ENCODE data around the gene GRIN2C. TPM values are rescaled to one million over a fixed set of nuclear protein-coding genes. Genes with fewer than 3 reads are reported as not detected.

GRIN2C gene
- total and polyA plus RNA-seq, 9 of the 15 experiments (the other 6 are each of a cell fraction or from before 2014, with no cell fraction given), result under 0.01 to 0.33 (median 0.10) TPM; not detected in 2

DNA sequence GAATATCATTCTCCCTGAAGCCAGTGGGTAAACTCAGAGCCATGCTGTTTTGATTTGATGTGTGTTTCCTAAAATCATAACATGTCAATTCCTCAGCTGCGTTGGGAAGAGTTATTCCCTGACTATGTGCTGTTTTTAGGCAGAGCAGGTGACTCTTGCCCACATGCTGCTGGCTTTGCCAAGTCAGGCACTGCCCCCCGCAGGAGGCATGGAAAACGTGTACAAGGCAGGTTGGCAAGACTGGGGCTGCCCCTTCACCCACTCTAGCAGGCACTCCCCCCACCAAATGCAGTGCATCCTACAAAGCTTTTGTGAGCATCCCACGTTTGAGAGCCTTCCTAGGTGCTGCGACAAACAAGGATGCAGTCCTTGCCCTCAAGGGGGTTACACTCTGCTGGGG, 45.2 kb downstream of the GRIN2C start:
- Histone ChIP-seq H3K4me3 (no peak overlapping the region), H3K9ac (ENCODE audit: insufficient read depth in 1 of 2, low read depth in 2 of 2, low read length in 2 of 2) (no peak overlapping the region), H3K9me3 (replicated peaks; ENCODE audit: control insufficient read depth, insufficient read depth, low read depth, low read length) (no peaks in the 10 kb centered on the region), H2AFZ (ENCODE audit: low read depth, low read length) (no peak overlapping the region), H3K27me3 (ENCODE audit: control insufficient read depth in 2 of 2, insufficient read depth in 2 of 2, low read length in 2 of 2) (no peaks in the 10 kb centered on the region), H4K20me1 (replicated peaks; ENCODE audit: control insufficient read depth, insufficient read depth, low read length) (no peaks in the 10 kb centered on the region; the same call in 1 of the 2 replicates), H3K36me3 (ENCODE audit: control insufficient read depth, insufficient read depth, low read length) (no peaks in the 10 kb centered on the region; the same call in 2 of the 3 replicates), H3K79me2 (ENCODE audit: control insufficient read depth, insufficient read depth, low read length) (no peaks in the 10 kb centered on the region), H3K27ac (ENCODE audit: extremely low read depth, low read depth, low read length) (no peak overlapping the region), H3K4me2 (ENCODE audit: insufficient read depth, low read length) (no peak overlapping the region), H3K9me1 (ENCODE audit: control insufficient read depth, insufficient read depth, low read length) (peaks cover under 1% of the 10 kb centered on the region), H3K4me1 (replicated peaks in 1 of 2; ENCODE audit: control insufficient read depth in 2 of 2, insufficient read depth in 2 of 2, low read length in 2 of 2) (peaks cover 0 to 3% of the 10 kb centered on the region in 2 experiments; a peak in 1 of 5 replicates)
- FAIRE-seq, result no peak
- 69% methylated on average over 5 of the region's 5 CpGs for WGBS (ENCODE audit: insufficient coverage, low coverage, missing lambda C conversion rate)
- no TSS peak for BruUV-seq (replicated peaks)
- ATAC-seq, result no peak
- TF ChIP-seq, protein P1, sequence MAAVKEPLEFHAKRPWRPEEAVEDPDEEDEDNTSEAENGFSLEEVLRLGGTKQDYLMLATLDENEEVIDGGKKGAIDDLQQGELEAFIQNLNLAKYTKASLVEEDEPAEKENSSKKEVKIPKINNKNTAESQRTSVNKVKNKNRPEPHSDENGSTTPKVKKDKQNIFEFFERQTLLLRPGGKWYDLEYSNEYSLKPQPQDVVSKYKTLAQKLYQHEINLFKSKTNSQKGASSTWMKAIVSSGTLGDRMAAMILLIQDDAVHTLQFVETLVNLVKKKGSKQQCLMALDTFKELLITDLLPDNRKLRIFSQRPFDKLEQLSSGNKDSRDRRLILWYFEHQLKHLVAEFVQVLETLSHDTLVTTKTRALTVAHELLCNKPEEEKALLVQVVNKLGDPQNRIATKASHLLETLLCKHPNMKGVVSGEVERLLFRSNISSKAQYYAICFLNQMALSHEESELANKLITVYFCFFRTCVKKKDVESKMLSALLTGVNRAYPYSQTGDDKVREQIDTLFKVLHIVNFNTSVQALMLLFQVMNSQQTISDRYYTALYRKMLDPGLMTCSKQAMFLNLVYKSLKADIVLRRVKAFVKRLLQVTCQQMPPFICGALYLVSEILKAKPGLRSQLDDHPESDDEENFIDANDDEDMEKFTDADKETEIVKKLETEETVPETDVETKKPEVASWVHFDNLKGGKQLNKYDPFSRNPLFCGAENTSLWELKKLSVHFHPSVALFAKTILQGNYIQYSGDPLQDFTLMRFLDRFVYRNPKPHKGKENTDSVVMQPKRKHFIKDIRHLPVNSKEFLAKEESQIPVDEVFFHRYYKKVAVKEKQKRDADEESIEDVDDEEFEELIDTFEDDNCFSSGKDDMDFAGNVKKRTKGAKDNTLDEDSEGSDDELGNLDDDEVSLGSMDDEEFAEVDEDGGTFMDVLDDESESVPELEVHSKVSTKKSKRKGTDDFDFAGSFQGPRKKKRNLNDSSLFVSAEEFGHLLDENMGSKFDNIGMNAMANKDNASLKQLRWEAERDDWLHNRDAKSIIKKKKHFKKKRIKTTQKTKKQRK (IDR thresholded peaks at IDR 0.05; ENCODE audit: borderline replicate concordance, low read depth, low read length), result no peak
- ChIA-PET POLR2A (no interaction called here), CTCF (ENCODE audit: low intra/inter-chr PET ratio) (no interaction called here)
- in situ Hi-C loops (cut with MboI), result no loop called here
- no peak for DNase-seq (ENCODE audit: extremely low read depth in 1 of 4, low spot score in 3 of 4)
- intact Hi-C loops (cut with micrococcal nuclease), result no loop called here

All from K562 (cell line).